Neural cell (in vitro differentiated cells): Measurements from ENCODE around the gene RPL31. TPM values are rescaled to one million over a fixed set of nuclear protein-coding genes. Genes with fewer than 3 reads are reported as not detected.

Experiments
- H2AFZ ChIP-seq: fragments of 200-600, 300-800 bp; sonication (generic), shearing (Covaris generic); 2 replicates; pipeline ENCODE4 v1.6.0; 2014; ENCODE audit warnings: low read depth, mild to moderate bottlenecking, antibody characterized with exemption, low read length, moderate library complexity
- H3F3A ChIP-seq: fragments of 200-600 bp; shearing (Covaris generic); 2 replicates; pipeline ENCODE4 v1.6.1; 2016; ENCODE audit warnings: mild to moderate bottlenecking, moderate library complexity, mixed read lengths, antibody characterized with exemption, low read length; ENCODE audit not compliant: insufficient read depth, poor library complexity, severe bottlenecking
- H3K27ac ChIP-seq: fragments of 200-600, 300-800 bp; sonication (generic), shearing (Covaris generic); 2 replicates; pipeline ENCODE4 v1.5.1; 2014; ENCODE audit warnings: mild to moderate bottlenecking, low read length, moderate library complexity
- H3K27me3 ChIP-seq: fragments of 300-800, 200-600 bp; sonication (generic), shearing (Covaris generic); 2 replicates; pipeline ENCODE4 v1.6.0; 2014; ENCODE audit warnings: mild to moderate bottlenecking, low read depth, low read length, moderate library complexity; ENCODE audit not compliant: insufficient read depth
- H3K36me3 ChIP-seq: fragments of 300-800, 200-600 bp; sonication (generic), shearing (Covaris generic); 2 replicates; pipeline ENCODE4 v1.5.1; 2014; ENCODE audit warnings: mild to moderate bottlenecking, antibody characterized with exemption, low read length, moderate library complexity; ENCODE audit not compliant: insufficient read depth
- H3K4me2 ChIP-seq: fragments of 300-800, 200-600 bp; sonication (generic), shearing (Covaris generic); 2 replicates; pipeline ENCODE4 v1.6.0; 2014; ENCODE audit warnings: mild to moderate bottlenecking, low read length
- H3K4me3 ChIP-seq: fragments of 300-800, 200-600 bp; sonication (generic), shearing (Covaris generic); 2 replicates; pipeline ENCODE4 v1.5.1; 2014; ENCODE audit warnings: mild to moderate bottlenecking, low read length, moderate library complexity
- H3K79me2 ChIP-seq: fragments of 200-600 bp; shearing (Covaris generic); replicated peaks from 2 replicates; pipeline ENCODE4 v1.6.0; 2014; ENCODE audit warnings: mild to moderate bottlenecking, low read length, moderate library complexity; ENCODE audit not compliant: insufficient read depth
- H3K9ac ChIP-seq: fragments of 300-800, 200-600 bp; sonication (generic), shearing (Covaris generic); 2 replicates; pipeline ENCODE4 v1.6.1; 2016; ENCODE audit warnings: mild to moderate bottlenecking, low read length, mixed read lengths
- H3K9me2 ChIP-seq: fragments of 200-600 bp; shearing (Covaris generic); 2 replicates; pipeline ENCODE4 v1.6.1; 2016; ENCODE audit warnings: mild to moderate bottlenecking, low read length, mixed read lengths; ENCODE audit not compliant: insufficient read depth
- H3K9me3 ChIP-seq: fragments of 200-600, 300-800 bp; sonication (generic), shearing (Covaris generic); 2 replicates; pipeline ENCODE4 v1.6.1; 2016; ENCODE audit warnings: mild to moderate bottlenecking, mixed run types, low read length, moderate library complexity, mixed read lengths
- H4K20me1 ChIP-seq: fragments of 200-600 bp; shearing (Covaris generic); 2 replicates; pipeline ENCODE4 v1.6.1; 2016; ENCODE audit warnings: mild to moderate bottlenecking, mixed run types; ENCODE audit not compliant: insufficient read depth
- EP300 ChIP-seq: fragments of 450-650 bp; conservative IDR thresholded peaks from 2 replicates; pipeline ENCODE4 v1.6.1; 2014; ENCODE audit warnings: antibody characterized with exemption, mild to moderate bottlenecking, moderate library complexity; ENCODE audit not compliant: poor library complexity, severe bottlenecking
- EZH2 ChIP-seq: fragments of 200-600, 300-800 bp; shearing (Covaris generic), sonication (generic); IDR thresholded peaks from 2 replicates; pipeline ENCODE4 v1.6.1; 2014; ENCODE audit warnings: antibody characterized with exemption, low read length, borderline replicate concordance, mild to moderate bottlenecking; ENCODE audit not compliant: insufficient read depth, poor library complexity, severe bottlenecking
- MXI1 ChIP-seq: fragments of 450-650 bp; conservative IDR thresholded peaks from 2 replicates; pipeline ENCODE4 v1.6.1; 2014; ENCODE audit warnings: antibody characterized with exemption, mild to moderate bottlenecking; ENCODE audit not compliant: poor library complexity, severe bottlenecking
- POLR2AphosphoS5 ChIP-seq: IDR thresholded peaks from 2 replicates; pipeline ENCODE4 v1.6.1; 2012
- RAD21 ChIP-seq: fragments of 450-650 bp; conservative IDR thresholded peaks from 2 replicates; pipeline ENCODE4 v1.6.1; 2014; ENCODE audit warnings: antibody characterized with exemption, mild to moderate bottlenecking, moderate library complexity
- SMC3 ChIP-seq: fragments of 450-650 bp; conservative IDR thresholded peaks from 2 replicates; pipeline ENCODE4 v1.6.1; 2014; ENCODE audit warnings: antibody characterized with exemption, mild to moderate bottlenecking, moderate library complexity; ENCODE audit not compliant: poor library complexity
- TAF1 ChIP-seq: IDR thresholded peaks from 2 replicates; pipeline ENCODE4 v1.6.1; 2012; ENCODE audit warnings: low read depth
- polyA plus RNA-seq: library from polyadenylated mRNA; depleted of rRNA; stranded (reverse); fragments of >200 nt; gene quantifications from 2 replicates; pipeline ENCODE4 v1.2.3, GENCODE V29; 2014
- TF ChIP-seq, protein P1 (sequence below): fragments of 450-650 bp; IDR thresholded peaks from 2 replicates; pipeline ENCODE4 v1.5.1; 2014; ENCODE audit warnings: antibody characterized with exemption, mild to moderate bottlenecking, moderate library complexity; ENCODE audit not compliant: poor library complexity, severe bottlenecking
- TF ChIP-seq, protein P2 (sequence below): IDR thresholded peaks from 2 replicates; pipeline ENCODE4 v1.6.1; 2012; ENCODE audit warnings: borderline replicate concordance

RPL31 gene
- polyA plus RNA-seq, 1 donor from 2014 or later: 1,555 TPM

DNA sequence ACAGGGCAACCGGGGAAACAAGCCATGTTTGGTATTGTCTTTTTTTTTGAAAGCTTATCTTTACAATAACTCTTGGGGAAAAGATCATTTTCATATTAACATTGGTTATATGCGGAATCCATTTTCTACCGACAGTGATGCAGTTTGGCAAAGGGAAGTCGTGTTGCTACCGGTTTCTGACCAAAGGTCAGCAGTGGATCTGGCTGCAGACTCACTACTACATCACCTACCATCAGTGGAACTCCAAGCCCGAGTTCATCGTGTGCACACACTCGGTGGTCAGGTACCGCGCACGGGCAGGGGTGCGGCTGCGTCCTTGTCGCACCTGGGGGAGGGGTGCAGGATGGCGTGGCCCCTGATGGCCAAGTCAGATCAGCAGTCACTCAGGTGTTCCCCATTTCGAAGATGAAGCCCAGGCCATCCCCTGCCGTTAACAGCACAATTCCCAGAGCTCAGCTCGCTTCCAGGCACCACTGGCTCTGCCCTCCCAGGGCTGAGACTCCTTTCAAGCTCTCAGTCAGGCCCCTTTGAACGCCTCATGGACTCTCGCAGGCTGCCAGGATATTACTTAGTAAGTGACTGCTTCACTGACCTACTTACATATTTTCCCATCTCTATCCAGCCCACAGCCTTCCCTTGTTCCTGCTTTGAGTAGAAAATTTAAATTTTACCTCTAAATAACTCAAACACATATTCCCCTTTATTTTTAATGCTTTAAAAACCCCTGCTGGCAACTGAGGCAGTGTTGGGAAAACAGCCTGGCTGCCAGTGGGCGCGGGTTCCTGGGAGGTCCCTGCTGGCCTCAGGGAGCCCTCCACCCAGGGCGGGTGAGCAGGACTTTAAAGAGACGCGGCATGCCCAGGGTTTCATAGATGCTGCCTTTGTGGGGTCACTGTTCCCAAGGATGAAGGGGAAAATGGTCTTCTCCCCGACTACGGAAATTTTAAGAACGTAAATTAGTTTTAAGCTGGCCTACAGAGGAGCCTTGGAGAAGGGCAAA, 33.6 kb upstream of the RPL31 start:
- Histone ChIP-seq H3K9me3 (no peaks in the 10 kb centered on the region), H2AFZ (no peak overlapping the region), H3K36me3 (no peaks in the 10 kb centered on the region), H3K27ac (no peak overlapping the region), H3K9me2 (no peaks in the 10 kb centered on the region), H3K9ac (no peak overlapping the region), H3K4me3 (no peak overlapping the region), H4K20me1 (no peaks in the 10 kb centered on the region), H3K79me2 (no peaks in the 10 kb centered on the region), H3K27me3 (no peaks in the 10 kb centered on the region), H3F3A (no peaks in the 10 kb centered on the region), H3K4me2 (no peak overlapping the region)
- TF ChIP-seq SMC3: no peak
- no peak for TF ChIP-seq TAF1
- TF ChIP-seq, protein P1, sequence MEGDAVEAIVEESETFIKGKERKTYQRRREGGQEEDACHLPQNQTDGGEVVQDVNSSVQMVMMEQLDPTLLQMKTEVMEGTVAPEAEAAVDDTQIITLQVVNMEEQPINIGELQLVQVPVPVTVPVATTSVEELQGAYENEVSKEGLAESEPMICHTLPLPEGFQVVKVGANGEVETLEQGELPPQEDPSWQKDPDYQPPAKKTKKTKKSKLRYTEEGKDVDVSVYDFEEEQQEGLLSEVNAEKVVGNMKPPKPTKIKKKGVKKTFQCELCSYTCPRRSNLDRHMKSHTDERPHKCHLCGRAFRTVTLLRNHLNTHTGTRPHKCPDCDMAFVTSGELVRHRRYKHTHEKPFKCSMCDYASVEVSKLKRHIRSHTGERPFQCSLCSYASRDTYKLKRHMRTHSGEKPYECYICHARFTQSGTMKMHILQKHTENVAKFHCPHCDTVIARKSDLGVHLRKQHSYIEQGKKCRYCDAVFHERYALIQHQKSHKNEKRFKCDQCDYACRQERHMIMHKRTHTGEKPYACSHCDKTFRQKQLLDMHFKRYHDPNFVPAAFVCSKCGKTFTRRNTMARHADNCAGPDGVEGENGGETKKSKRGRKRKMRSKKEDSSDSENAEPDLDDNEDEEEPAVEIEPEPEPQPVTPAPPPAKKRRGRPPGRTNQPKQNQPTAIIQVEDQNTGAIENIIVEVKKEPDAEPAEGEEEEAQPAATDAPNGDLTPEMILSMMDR: no peak
- TF ChIP-seq MXI1: no peak

DNA sequence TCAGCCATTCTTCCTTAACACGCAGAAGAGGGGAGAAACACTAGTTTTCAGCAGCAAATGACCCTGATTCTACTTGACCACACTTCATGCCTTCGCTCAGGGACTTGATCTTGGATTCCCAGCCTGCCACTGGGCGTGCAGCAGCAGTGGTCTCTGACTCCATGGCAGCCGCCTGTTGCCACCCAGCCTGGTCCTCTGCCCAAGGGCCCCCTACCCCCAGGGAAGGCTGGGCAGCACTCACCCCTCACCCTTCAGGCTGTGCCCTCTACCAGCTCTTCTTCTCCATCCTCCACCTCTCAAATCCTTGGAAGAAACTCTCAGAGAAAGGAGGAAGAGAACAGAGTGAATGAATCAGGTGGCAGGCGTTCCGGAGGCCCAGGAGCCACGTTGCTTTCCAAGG, 32.1 kb upstream of the RPL31 start:
- H3K27me3 ChIP-seq: no peaks in the 10 kb centered on the region
- H3F3A ChIP-seq: no peaks in the 10 kb centered on the region
- H3K36me3 ChIP-seq: no peaks in the 10 kb centered on the region
- H3K9me2 ChIP-seq: no peaks in the 10 kb centered on the region
- H2AFZ ChIP-seq: no peak overlapping the region
- H3K9me3 ChIP-seq: no peaks in the 10 kb centered on the region
- no peak overlapping the region for H3K9ac ChIP-seq
- no peaks in the 10 kb centered on the region for H3K79me2 ChIP-seq
- no peak overlapping the region for H3K27ac ChIP-seq
- H4K20me1 ChIP-seq: no peaks in the 10 kb centered on the region
- TF ChIP-seq EZH2: no peak
- no peak for TF ChIP-seq MXI1
- TF ChIP-seq POLR2AphosphoS5: no peak
- TF ChIP-seq EP300: no peak
- TF ChIP-seq RAD21: no peak
- no peak for TF ChIP-seq SMC3
- TF ChIP-seq TAF1: no peak
- TF ChIP-seq, protein P2, sequence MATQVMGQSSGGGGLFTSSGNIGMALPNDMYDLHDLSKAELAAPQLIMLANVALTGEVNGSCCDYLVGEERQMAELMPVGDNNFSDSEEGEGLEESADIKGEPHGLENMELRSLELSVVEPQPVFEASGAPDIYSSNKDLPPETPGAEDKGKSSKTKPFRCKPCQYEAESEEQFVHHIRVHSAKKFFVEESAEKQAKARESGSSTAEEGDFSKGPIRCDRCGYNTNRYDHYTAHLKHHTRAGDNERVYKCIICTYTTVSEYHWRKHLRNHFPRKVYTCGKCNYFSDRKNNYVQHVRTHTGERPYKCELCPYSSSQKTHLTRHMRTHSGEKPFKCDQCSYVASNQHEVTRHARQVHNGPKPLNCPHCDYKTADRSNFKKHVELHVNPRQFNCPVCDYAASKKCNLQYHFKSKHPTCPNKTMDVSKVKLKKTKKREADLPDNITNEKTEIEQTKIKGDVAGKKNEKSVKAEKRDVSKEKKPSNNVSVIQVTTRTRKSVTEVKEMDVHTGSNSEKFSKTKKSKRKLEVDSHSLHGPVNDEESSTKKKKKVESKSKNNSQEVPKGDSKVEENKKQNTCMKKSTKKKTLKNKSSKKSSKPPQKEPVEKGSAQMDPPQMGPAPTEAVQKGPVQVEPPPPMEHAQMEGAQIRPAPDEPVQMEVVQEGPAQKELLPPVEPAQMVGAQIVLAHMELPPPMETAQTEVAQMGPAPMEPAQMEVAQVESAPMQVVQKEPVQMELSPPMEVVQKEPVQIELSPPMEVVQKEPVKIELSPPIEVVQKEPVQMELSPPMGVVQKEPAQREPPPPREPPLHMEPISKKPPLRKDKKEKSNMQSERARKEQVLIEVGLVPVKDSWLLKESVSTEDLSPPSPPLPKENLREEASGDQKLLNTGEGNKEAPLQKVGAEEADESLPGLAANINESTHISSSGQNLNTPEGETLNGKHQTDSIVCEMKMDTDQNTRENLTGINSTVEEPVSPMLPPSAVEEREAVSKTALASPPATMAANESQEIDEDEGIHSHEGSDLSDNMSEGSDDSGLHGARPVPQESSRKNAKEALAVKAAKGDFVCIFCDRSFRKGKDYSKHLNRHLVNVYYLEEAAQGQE: no peak
- TF ChIP-seq, protein P1: no peak
- H3K4me2 ChIP-seq: no peak overlapping the region
- H3K4me3 ChIP-seq: no peak overlapping the region
